ENCODE data around the gene DAD1.

Gene DAD1

DNA sequence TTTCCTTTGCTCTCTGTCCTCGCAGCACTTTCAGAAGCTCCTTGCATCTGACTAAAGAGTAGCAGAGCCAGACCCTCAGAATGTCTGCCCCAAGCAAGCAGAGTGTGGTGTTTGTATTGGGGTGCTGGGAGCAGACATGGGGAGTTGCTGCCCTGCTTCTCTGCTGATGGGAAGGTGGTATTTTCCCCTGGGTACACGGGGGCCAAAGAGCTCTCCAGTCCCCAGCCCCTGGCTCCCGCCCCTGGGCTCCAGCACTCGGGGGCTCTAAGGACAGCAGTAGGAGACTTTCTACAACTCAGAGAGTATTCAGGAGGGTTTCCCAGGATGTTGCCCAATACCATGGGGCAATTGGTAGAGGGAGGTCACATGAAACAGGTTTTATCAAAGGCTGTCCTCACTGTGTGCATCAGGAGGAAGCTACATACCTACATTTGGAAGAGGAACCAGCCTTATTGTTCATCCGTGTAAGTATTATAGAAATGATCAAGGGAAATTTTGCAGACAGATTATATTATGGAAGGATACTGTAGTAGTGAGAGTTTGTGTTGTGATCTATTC is 50.3 kb downstream of the DAD1 start:
- H3K27me3 ChIP-seq (ENCODE audit: low read depth, low read length) = no peaks in the 10 kb centered on the region
- peaks cover 9% of the 10 kb centered on the region for H3K36me3 ChIP-seq (replicated peaks; ENCODE audit: low read depth, low read length)
- no peak overlapping the region for H2AFZ ChIP-seq (ENCODE audit: low read depth, low read length)
- H3K27ac ChIP-seq (ENCODE audit: low read length) = no peak overlapping the region
- H3K9ac ChIP-seq (ENCODE audit: low read length) = no peak overlapping the region
- no peaks in the 10 kb centered on the region for H4K20me1 ChIP-seq (ENCODE audit: insufficient read depth, low read length)
- peaks cover 6% of the 10 kb centered on the region; the same call in 1 of the 2 replicates for H3K9me3 ChIP-seq (ENCODE audit: insufficient read depth, low read length)
- TF ChIP-seq, protein P1, sequence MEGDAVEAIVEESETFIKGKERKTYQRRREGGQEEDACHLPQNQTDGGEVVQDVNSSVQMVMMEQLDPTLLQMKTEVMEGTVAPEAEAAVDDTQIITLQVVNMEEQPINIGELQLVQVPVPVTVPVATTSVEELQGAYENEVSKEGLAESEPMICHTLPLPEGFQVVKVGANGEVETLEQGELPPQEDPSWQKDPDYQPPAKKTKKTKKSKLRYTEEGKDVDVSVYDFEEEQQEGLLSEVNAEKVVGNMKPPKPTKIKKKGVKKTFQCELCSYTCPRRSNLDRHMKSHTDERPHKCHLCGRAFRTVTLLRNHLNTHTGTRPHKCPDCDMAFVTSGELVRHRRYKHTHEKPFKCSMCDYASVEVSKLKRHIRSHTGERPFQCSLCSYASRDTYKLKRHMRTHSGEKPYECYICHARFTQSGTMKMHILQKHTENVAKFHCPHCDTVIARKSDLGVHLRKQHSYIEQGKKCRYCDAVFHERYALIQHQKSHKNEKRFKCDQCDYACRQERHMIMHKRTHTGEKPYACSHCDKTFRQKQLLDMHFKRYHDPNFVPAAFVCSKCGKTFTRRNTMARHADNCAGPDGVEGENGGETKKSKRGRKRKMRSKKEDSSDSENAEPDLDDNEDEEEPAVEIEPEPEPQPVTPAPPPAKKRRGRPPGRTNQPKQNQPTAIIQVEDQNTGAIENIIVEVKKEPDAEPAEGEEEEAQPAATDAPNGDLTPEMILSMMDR (IDR thresholded peaks at IDR 0.05; ENCODE audit: low read depth, low read length) = no peak
- no peak for TF ChIP-seq EZH2phosphoT487 (IDR thresholded peaks at IDR 0.05; ENCODE audit: low read depth)
- peaks cover 58% of the 10 kb centered on the region for H3K4me1 ChIP-seq (ENCODE audit: low read length)
- H3K4me3 ChIP-seq (ENCODE audit: low read length) = no peak overlapping the region
- H3K79me2 ChIP-seq (ENCODE audit: low read length) = no peaks in the 10 kb centered on the region
- no peak overlapping the region for H3K4me2 ChIP-seq (ENCODE audit: low read length)

DNA sequence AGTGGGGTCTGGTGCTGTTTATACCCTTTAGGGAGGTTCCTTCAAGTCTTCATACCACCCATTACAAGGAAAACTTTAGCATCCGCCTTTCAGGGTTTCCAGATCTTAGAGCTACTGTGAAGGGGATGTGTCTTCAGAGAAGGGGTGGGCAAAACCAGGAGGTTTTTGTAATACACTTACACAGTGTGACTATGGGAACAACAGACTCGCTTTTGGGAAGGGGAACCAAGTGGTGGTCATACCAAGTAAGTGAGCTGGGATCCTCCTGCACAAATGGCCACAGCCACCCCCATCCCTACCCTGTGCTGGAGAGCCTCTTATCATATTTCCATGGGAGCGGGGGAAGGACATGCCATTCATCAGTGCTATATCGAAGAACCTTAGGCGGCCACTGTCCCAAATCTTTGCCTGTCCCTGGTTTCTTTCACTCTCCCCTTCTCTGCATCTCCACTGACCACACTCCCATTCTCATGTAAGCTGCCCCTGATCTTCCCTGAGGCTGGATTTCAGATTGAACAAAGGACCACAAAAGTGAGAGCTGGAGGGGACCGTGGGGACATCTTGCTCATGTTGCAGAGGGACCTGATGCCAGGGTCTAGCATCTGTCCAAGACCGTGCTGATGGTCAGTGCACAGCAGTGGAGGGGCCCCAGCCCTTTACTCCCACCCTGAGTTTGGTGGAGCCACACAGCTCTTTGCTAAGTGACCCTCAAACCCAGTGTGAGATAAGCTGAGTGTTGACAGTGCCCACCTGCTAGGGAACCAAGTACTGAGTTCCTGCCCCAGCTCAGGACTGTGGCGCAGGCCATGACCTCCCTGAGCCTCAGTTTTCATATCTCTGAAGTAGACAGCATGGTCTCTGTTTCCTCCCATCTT is 51.4 kb downstream of the DAD1 start:
- no peaks in the 10 kb centered on the region for H3K27me3 ChIP-seq (ENCODE audit: low read depth, low read length)
- H3K4me2 ChIP-seq (ENCODE audit: low read length) = no peak overlapping the region
- H4K20me1 ChIP-seq (ENCODE audit: insufficient read depth, low read length) = no peaks in the 10 kb centered on the region
- peaks cover 6% of the 10 kb centered on the region; the same call in 1 of the 2 replicates for H3K9me3 ChIP-seq (ENCODE audit: insufficient read depth, low read length)
- H3K4me1 ChIP-seq (ENCODE audit: low read length) = peaks cover 69% of the 10 kb centered on the region
- no peak overlapping the region for H3K4me3 ChIP-seq (ENCODE audit: low read length)
- peaks cover 9% of the 10 kb centered on the region for H3K36me3 ChIP-seq (replicated peaks; ENCODE audit: low read depth, low read length)
- peak overlapping the region; percentile 28; the same call in 1 of the 2 replicates for H3K9ac ChIP-seq (ENCODE audit: low read length)
- H3K79me2 ChIP-seq (ENCODE audit: low read length) = no peaks in the 10 kb centered on the region
- no peak for TF ChIP-seq EZH2phosphoT487 (IDR thresholded peaks at IDR 0.05; ENCODE audit: low read depth)
- TF ChIP-seq, protein P1 (IDR thresholded peaks at IDR 0.05; ENCODE audit: low read depth, low read length) = no peak
- H3K27ac ChIP-seq (ENCODE audit: low read length) = peak overlapping the region; percentile 78
- H2AFZ ChIP-seq (ENCODE audit: low read depth, low read length) = 0 out of 2 replicates have a peak overlapping the region, but pooled peaks have one; percentile 11

DNA sequence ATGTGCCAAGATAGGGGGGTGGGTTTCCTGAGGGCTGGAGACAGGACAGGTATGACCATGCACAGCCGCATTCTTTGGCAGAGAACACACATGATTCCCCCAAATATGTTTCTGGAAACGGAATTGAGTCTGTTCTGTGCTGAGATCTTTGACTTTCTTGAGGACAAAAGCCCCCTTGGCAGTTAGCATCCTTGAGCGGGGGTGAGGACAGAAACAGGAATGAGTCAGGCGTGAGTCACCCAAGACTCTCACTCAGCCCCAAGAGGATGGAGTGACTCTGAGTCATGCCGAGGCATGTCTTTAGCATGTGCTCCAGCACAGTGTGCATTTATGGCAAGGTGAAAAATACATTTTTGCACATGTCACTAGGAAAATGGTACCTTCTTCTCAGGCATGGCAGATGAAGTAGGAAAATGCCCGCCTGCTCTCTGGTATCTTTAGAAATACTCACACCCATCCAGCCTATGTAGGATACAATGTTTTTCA is 52.1 kb downstream of the DAD1 start:
- Histone ChIP-seq H4K20me1 (ENCODE audit: insufficient read depth, low read length) (no peaks in the 10 kb centered on the region), H3K9ac (ENCODE audit: low read length) (peak overlapping the region; percentile 28; the same call in 1 of the 2 replicates), H3K36me3 (replicated peaks; ENCODE audit: low read depth, low read length) (peaks cover 9% of the 10 kb centered on the region), H3K4me3 (ENCODE audit: low read length) (no peak overlapping the region), H3K4me2 (ENCODE audit: low read length) (peak overlapping the region; percentile 34), H2AFZ (ENCODE audit: low read depth, low read length) (0 out of 2 replicates have a peak overlapping the region, but pooled peaks have one; percentile 11), H3K9me3 (ENCODE audit: insufficient read depth, low read length) (peaks cover 6% of the 10 kb centered on the region; the same call in 1 of the 2 replicates), H3K27me3 (ENCODE audit: low read depth, low read length) (no peaks in the 10 kb centered on the region), H3K27ac (ENCODE audit: low read length) (peak overlapping the region; percentile 78), H3K4me1 (ENCODE audit: low read length) (peaks cover 77% of the 10 kb centered on the region), H3K79me2 (ENCODE audit: low read length) (no peaks in the 10 kb centered on the region)
- TF ChIP-seq, protein P1 (IDR thresholded peaks at IDR 0.05; ENCODE audit: low read depth, low read length) = no peak
- TF ChIP-seq EZH2phosphoT487 (IDR thresholded peaks at IDR 0.05; ENCODE audit: low read depth) = no peak

DNA sequence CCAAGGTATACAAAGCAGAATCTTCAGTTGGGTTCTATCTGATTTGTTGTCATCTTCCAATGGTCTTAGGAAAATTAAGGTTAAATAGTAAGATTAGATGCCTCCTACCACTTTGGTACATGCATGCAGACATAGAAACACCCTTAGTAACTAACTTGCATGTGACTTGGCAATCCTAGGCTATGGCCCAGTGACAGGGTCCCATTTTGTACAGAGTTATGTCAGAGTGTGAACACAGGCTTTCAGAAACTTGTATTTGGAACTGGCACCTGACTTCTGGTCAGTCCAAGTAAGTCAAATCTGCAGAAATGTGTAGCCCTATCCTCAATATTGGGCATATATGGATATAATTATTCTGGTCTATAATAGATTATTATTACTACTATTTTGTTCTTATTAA is 53.1 kb downstream of the DAD1 start:
- no peak overlapping the region for H3K4me3 ChIP-seq (ENCODE audit: low read length)
- peaks cover 9% of the 10 kb centered on the region for H3K36me3 ChIP-seq (replicated peaks; ENCODE audit: low read depth, low read length)
- TF ChIP-seq EZH2phosphoT487 (IDR thresholded peaks at IDR 0.05; ENCODE audit: low read depth) = no peak
- TF ChIP-seq, protein P1 (IDR thresholded peaks at IDR 0.05; ENCODE audit: low read depth, low read length) = no peak
- H3K4me2 ChIP-seq (ENCODE audit: low read length) = no peak overlapping the region
- H3K4me1 ChIP-seq (ENCODE audit: low read length) = peaks cover 87% of the 10 kb centered on the region
- no peak overlapping the region for H3K9ac ChIP-seq (ENCODE audit: low read length)
- no peaks in the 10 kb centered on the region for H3K27me3 ChIP-seq (ENCODE audit: low read depth, low read length)
- no peaks in the 10 kb centered on the region for H3K79me2 ChIP-seq (ENCODE audit: low read length)
- peak overlapping the region; percentile 78; the same call in 1 of the 2 replicates for H3K27ac ChIP-seq (ENCODE audit: low read length)
- H3K9me3 ChIP-seq (ENCODE audit: insufficient read depth, low read length) = peaks cover 6% of the 10 kb centered on the region; the same call in 1 of the 2 replicates
- no peak overlapping the region for H2AFZ ChIP-seq (ENCODE audit: low read depth, low read length)
- H4K20me1 ChIP-seq (ENCODE audit: insufficient read depth, low read length) = no peaks in the 10 kb centered on the region
